Trophoblast cell (in vitro differentiated cells and primary cell): ENCODE measurements around the gene CERK.

ENCODE experiments used
- DNase-seq, 2 donors: peaks; one replicate each; pipeline ENCODE4 v3.0.0-alpha.2; 2016
- H2AFZ ChIP-seq: 2 replicates; pipeline ENCODE4 v1.6.1; 2013; ENCODE audit warnings: low read length, moderate library complexity, mild to moderate bottlenecking; ENCODE audit not compliant: insufficient read depth, poor library complexity
- H2AK5ac ChIP-seq: 2 replicates; pipeline ENCODE4 v1.6.1; 2013; ENCODE audit warnings: mild to moderate bottlenecking, low read length
- H2BK120ac ChIP-seq: 2 replicates; pipeline ENCODE4 v1.6.1; 2013; ENCODE audit warnings: low read length, mild to moderate bottlenecking, moderate library complexity; ENCODE audit not compliant: insufficient read depth, poor library complexity
- H2BK12ac ChIP-seq: 2 replicates; pipeline ENCODE4 v1.6.1; 2013; ENCODE audit warnings: mild to moderate bottlenecking, low read length, moderate library complexity
- H2BK5ac ChIP-seq: 2 replicates; pipeline ENCODE4 v1.6.1; 2013; ENCODE audit warnings: low read length, low read depth, moderate library complexity, mild to moderate bottlenecking; ENCODE audit not compliant: poor library complexity
- H3K14ac ChIP-seq: 2 replicates; pipeline ENCODE4 v1.6.1; 2013; ENCODE audit warnings: mild to moderate bottlenecking, low read length
- H3K18ac ChIP-seq: 2 replicates; pipeline ENCODE4 v1.6.1; 2013; ENCODE audit warnings: mild to moderate bottlenecking, low read length
- H3K23ac ChIP-seq: 2 replicates; pipeline ENCODE4 v1.6.1; 2013; ENCODE audit warnings: low read length
- H3K27ac ChIP-seq: 2 replicates; pipeline ENCODE4 v1.5.1; 2013; ENCODE audit warnings: low read depth, mild to moderate bottlenecking, inconsistent platforms, low read length, moderate library complexity
- H3K27me3 ChIP-seq: 2 replicates; pipeline ENCODE4 v1.6.1; 2013; ENCODE audit warnings: inconsistent platforms, mild to moderate bottlenecking, low read length, moderate library complexity; ENCODE audit not compliant: insufficient read depth
- H3K36me3 ChIP-seq, 2 experiments: 1 replicate in 1 of 2; 2 replicates in 1 of 2; pipeline ENCODE4 v1.6.1; 2013; ENCODE audit warnings: low read length in 2 of 2, mild to moderate bottlenecking in 2 of 2, moderate library complexity in 1 of 2; ENCODE audit not compliant: insufficient read depth in 2 of 2, control insufficient read depth in 1 of 2
- H3K4ac ChIP-seq: 2 replicates; pipeline ENCODE4 v1.6.1; 2013; ENCODE audit warnings: low read depth, mild to moderate bottlenecking, low read length, moderate library complexity
- H3K4me1 ChIP-seq, 2 experiments: 1 replicate in 1 of 2; 2 replicates in 1 of 2; pipeline ENCODE4 v1.6.1; 2013; ENCODE audit warnings: low read length in 2 of 2, mild to moderate bottlenecking in 2 of 2, moderate library complexity in 1 of 2; ENCODE audit not compliant: insufficient read depth in 2 of 2, control insufficient read depth in 1 of 2
- H3K4me2 ChIP-seq: 2 replicates; pipeline ENCODE4 v1.6.1; 2013; ENCODE audit warnings: inconsistent platforms, mild to moderate bottlenecking, low read length, moderate library complexity
- H3K4me3 ChIP-seq: 2 replicates; pipeline ENCODE4 v1.5.1; 2013; ENCODE audit warnings: mild to moderate bottlenecking, low read depth, low read length, inconsistent platforms
- H3K79me1 ChIP-seq: one replicate; pipeline ENCODE4 v1.6.1; 2013; ENCODE audit warnings: low read length
- H3K79me2 ChIP-seq: 2 replicates; pipeline ENCODE4 v1.6.1; 2013; ENCODE audit warnings: low read length, mild to moderate bottlenecking; ENCODE audit not compliant: control insufficient read depth, insufficient read depth, poor library complexity
- H3K9ac ChIP-seq: 2 replicates; pipeline ENCODE4 v1.6.1; 2013; ENCODE audit warnings: mild to moderate bottlenecking, low read length
- H3K9me3 ChIP-seq: 2 replicates; pipeline ENCODE4 v1.6.1; 2013; ENCODE audit warnings: low read depth, mild to moderate bottlenecking, control low read depth, inconsistent platforms, low read length; ENCODE audit not compliant: insufficient read depth
- H4K12ac ChIP-seq: 2 replicates; pipeline ENCODE4 v1.6.1; 2013; ENCODE audit warnings: low read depth, mild to moderate bottlenecking, low read length, moderate library complexity
- H4K8ac ChIP-seq: 2 replicates; pipeline ENCODE4 v1.6.1; 2013; ENCODE audit warnings: low read depth, mild to moderate bottlenecking, low read length, moderate library complexity
- H4K91ac ChIP-seq: one replicate; pipeline ENCODE4 v1.6.1; 2013; ENCODE audit warnings: low read depth, mild to moderate bottlenecking, low read length, moderate library complexity
- WGBS: extraction: QIAGEN DNeasy Blood & Tissue Kit; methylation state at CpG from one replicate; pipeline ENCODE4 v1.1.7; 2013; ENCODE audit warnings: missing lambda C conversion rate; ENCODE audit not compliant: insufficient read length, insufficient coverage; ENCODE audit errors: extremely low coverage; 5-methylcytosine and 5-hydroxymethylcytosine counted together

CERK gene

GRCh38 chr22:46732513-46732912 lies 5.5 kb downstream of the CERK start:
- DNase-seq = no peak
- no CpG with 5 or more reads among the region's 7 CpGs for WGBS
- H2AFZ ChIP-seq = no peak overlapping the region

DNA sequence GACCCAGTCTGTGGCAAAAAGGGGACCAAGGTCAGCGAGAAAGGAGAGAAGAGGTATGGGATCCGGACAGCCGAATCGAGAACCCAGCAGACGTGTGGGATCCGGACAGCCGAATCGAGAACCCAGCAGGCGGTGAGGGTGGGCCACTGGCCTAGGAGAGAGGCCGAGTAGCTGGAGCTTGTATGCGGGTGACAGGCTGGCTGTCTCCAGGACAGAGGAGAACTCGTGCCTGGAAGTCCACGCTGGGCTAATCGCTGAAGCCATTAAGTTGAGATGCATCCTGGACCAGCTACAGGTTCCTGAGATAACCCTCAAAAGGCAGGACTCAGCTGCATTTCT lies 6.0 kb downstream of the CERK start:
- no CpG with 5 or more reads among the region's 14 CpGs for WGBS
- H4K12ac ChIP-seq = no peak overlapping the region
- no peak overlapping the region for H4K8ac ChIP-seq
- no peak overlapping the region for H3K27ac ChIP-seq
- no peaks in the 10 kb centered on the region for H3K9me3 ChIP-seq
- no peak overlapping the region for H2BK12ac ChIP-seq
- no peak overlapping the region for H2BK120ac ChIP-seq
- H3K4me1 ChIP-seq = peaks cover 29 to 45% of the 10 kb centered on the region in 2 experiments
- peak overlapping the region; percentile 21 for H3K18ac ChIP-seq
- no peak overlapping the region for H2AK5ac ChIP-seq
- no peak overlapping the region for H2BK5ac ChIP-seq
- no peak overlapping the region for H3K4me2 ChIP-seq
- no peaks in the 10 kb centered on the region for H3K27me3 ChIP-seq
- H3K79me2 ChIP-seq = no peaks in the 10 kb centered on the region
- no peaks in the 10 kb centered on the region for H3K36me3 ChIP-seq
- no peak overlapping the region for H2AFZ ChIP-seq
- DNase-seq = no peak
- no peak overlapping the region for H3K9ac ChIP-seq
- no peak overlapping the region for H4K91ac ChIP-seq
- no peak overlapping the region for H3K14ac ChIP-seq
- no peaks in the 10 kb centered on the region for H3K79me1 ChIP-seq
- no peak overlapping the region for H3K23ac ChIP-seq
- H3K4ac ChIP-seq = no peak overlapping the region
- H3K4me3 ChIP-seq = no peak overlapping the region

More at GRCh38 chr22:46732513-46732912, 5.5 kb downstream of the CERK start:
- Histone ChIP-seq H3K14ac (no peak overlapping the region), H3K23ac (no peak overlapping the region), H2BK12ac (no peak overlapping the region), H3K79me2 (peaks cover under 1% of the 10 kb centered on the region), H3K36me3 (no peaks in the 10 kb centered on the region), H3K27ac (no peak overlapping the region), H3K4me2 (no peak overlapping the region), H3K4me3 (no peak overlapping the region), H4K91ac (no peak overlapping the region), H4K12ac (no peak overlapping the region), H2BK120ac (no peak overlapping the region), H3K9ac (no peak overlapping the region), H3K79me1 (peaks cover 2% of the 10 kb centered on the region), H3K18ac (no peak overlapping the region), H2BK5ac (no peak overlapping the region), H3K9me3 (no peaks in the 10 kb centered on the region), H3K4me1 (peaks cover 29 to 45% of the 10 kb centered on the region in 2 experiments), H4K8ac (no peak overlapping the region), H3K4ac (no peak overlapping the region), H3K27me3 (no peaks in the 10 kb centered on the region), H2AK5ac (no peak overlapping the region)

- Histone ChIP-seq H3K4ac (no peak overlapping the region), H3K79me2 (no peaks in the 10 kb centered on the region), H2BK12ac (no peak overlapping the region), H3K23ac (no peak overlapping the region), H3K27me3 (no peaks in the 10 kb centered on the region), H3K4me3 (no peak overlapping the region), H3K4me2 (no peak overlapping the region), H4K91ac (no peak overlapping the region), H3K14ac (no peak overlapping the region), H2AK5ac (no peak overlapping the region), H3K36me3 (peaks cover 0 to 3% of the 10 kb centered on the region in 2 experiments), H4K12ac (no peak overlapping the region), H2AFZ (no peak overlapping the region), H3K27ac (no peak overlapping the region), H2BK120ac (no peak overlapping the region), H3K4me1 (peaks cover 25 to 41% of the 10 kb centered on the region in 2 experiments), H2BK5ac (no peak overlapping the region), H3K9ac (no peak overlapping the region), H4K8ac (no peak overlapping the region), H3K18ac (no peak overlapping the region), H3K9me3 (no peaks in the 10 kb centered on the region), H3K79me1 (no peaks in the 10 kb centered on the region)
- no CpG with 5 or more reads among the region's 22 CpGs for WGBS
- DNase-seq = no peak
Measured at GRCh38 chr22:46731246-46732040, 6.6 kb downstream of the CERK start.

GRCh38 chr22:46730568-46731245 lies 7.3 kb downstream of the CERK start:
- no peak for DNase-seq
- no peak overlapping the region for H2BK120ac ChIP-seq
- H3K27me3 ChIP-seq = no peaks in the 10 kb centered on the region
- H3K18ac ChIP-seq = no peak overlapping the region
- no peak overlapping the region for H2BK5ac ChIP-seq
- no peak overlapping the region for H3K9ac ChIP-seq
- H3K4me2 ChIP-seq = no peak overlapping the region
- H3K4me3 ChIP-seq = no peak overlapping the region
- H3K14ac ChIP-seq = no peak overlapping the region
- H2AFZ ChIP-seq = no peak overlapping the region
- no peak overlapping the region for H2AK5ac ChIP-seq
- no peaks in the 10 kb centered on the region for H3K9me3 ChIP-seq
- no peak overlapping the region for H3K4ac ChIP-seq
- WGBS = no CpG with 5 or more reads among the region's 9 CpGs
- no peaks in the 10 kb centered on the region for H3K79me2 ChIP-seq
- no peak overlapping the region for H3K23ac ChIP-seq
- H2BK12ac ChIP-seq = no peak overlapping the region
- peaks cover 6 to 8% of the 10 kb centered on the region in 2 experiments for H3K36me3 ChIP-seq
- no peak overlapping the region for H4K12ac ChIP-seq
- H3K27ac ChIP-seq = no peak overlapping the region
- no peak overlapping the region for H4K91ac ChIP-seq
- H4K8ac ChIP-seq = no peak overlapping the region
- H3K4me1 ChIP-seq = peaks cover 18 to 35% of the 10 kb centered on the region in 2 experiments
- no peaks in the 10 kb centered on the region for H3K79me1 ChIP-seq
